NCI-H1417 (cell line): Measurements from ENCODE around the gene NPTX2.

ENCODE experiments used
- DNase-seq, 3 experiments: peaks; one replicate each; lab custom pipeline; 2025; lab: John Stamatoyannopoulos, UW

The NPTX2 gene

DNA sequence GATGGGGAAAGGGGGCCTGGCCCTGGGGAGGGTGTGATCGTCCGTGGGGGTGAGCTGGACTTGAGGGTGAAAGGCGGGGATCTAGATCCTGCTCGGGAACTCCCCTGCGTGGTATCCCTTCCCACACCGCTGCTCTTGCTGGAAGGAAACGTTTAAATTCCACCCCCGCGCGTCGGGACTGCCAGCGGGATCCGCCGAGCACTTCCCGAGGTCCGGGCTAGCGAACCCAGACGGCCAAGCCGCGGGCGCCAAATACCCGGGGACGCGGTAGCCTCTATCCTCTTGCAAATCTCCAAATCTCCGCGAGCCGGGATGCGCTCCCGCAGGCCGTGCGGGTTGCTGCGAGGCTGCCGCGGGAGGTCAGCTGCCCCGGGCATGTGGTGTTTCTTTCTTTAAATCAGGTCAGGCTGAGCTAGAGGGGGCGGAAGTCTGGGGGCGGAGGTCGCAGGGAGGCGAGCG lies 904 bp downstream of the NPTX2 start:
- no peak for DNase-seq

DNA sequence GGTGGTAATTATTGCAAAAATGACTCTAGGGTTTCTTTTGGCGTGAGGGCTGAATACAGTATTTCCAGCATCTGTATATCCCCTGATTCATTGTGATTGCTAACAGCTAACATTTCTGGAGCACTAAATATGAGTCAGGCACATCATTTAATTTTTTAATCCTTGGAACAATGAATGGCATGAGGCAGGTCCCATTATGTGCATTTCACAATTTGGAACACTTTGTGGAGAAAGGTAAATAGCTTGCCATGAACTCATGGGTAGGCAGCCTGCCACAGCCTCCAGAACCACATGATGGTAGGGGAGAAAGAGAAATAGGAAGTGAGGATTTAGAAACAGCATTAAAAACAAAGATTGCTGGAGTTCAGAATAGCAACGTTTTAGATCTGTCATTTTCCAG lies 1.7 kb downstream of the NPTX2 start:
- peak in 1 of 3 experiments; percentile 38 for DNase-seq

DNA sequence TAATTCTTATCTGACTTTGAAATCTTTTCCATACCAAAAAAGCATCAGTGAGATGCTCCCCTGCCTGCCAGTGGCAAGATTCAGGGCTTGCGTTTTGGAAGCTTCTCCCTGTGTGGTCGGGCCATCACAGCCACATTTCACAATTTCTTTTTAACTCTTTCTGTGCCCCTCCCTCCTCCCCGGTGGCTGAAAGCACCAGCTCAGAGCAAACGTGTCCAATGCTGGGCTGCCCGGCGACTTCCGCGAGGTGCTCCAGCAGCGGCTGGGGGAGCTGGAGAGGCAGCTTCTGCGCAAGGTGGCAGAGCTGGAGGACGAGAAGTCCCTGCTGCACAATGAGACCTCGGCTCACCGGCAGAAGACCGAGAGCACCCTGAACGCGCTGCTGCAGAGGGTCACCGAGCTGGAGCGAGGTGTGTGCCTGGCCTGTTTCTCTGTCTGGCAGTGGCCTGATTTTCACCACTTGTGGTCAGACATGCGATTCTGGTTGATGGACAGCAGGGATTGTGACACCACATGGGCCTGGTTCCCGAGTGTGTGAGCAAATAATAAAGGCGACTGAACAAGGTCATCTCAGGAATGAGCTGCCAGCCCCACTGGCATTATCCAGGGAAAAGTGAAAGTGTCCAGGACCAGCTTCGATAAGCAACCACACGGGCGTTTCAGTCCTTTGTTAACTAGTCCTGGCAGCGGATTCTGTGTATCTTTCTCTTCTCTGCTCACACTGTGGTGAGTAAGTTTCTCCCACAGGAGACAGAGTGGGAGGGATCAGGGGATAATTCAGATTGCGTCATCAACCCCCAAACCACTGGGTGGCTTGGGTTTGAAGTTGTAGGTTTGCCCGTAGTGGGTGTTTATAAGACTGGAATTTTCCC lies 2.6 kb downstream of the NPTX2 start:
- peak in 2 of 3 experiments; percentile 67 to 74 for DNase-seq

DNA sequence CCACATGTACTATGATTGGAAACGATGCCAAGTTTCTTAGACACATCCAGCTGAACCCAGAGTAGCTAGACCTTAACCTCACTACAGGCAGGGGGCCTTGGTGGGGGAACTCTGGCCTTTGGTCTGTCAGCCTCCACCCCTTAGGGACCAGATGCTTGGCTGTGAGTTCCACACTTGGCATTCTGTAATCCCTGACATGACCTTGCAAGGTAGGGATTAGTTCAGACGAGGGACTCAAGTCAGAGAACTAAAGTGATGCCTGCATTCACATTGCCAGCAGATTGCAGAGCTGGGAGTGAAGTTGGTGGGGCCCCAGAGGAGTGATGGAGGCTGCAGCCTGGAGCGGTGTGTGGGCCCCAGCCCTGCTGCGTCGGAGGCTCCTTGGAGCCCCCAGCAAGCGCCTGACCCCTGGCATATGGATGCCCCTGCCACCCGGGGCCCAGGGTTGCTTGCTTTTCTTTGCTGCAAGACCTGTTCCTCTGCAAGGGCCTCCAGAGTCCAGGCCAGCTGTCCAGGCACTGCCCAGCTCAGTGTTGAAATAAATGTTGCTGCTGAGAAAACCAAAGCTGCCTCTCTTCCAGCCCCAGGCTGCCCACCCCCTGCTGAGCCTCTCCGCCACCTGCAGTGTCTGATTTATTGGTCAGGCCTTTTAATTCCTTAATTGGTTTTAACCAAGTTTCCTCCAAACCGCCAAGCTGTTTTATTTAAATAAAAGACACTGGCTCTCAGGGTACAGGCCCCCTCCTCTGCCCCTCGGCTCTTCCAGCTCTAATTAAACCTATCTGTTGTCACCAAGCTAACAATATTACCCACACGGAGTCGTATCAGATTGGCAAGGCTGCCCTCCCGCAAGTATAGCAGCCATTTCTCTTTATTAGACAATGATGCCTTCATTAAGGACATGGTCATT lies 4.7 kb downstream of the NPTX2 start:
- DNase-seq: peak in 2 of 3 experiments; percentile 53 to 81

DNA sequence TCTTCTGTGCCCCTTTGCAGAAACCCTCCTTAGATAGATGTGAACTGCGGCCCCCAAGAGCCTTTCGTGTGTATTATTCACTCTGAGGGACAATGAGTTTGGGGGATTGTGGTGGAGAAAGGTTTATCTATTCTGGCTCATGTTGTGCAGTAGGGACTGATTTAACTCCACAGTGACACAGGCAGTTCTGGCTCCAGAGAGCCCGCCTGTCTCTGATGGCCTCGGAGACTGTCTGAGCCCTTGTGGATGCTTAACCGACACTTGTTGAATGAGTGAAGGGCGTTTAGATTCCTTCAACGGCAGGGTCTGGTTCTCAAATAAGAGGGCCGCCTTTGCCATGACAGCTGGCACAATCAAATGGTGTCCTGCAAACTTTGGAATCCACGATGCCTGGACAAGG lies 5.8 kb downstream of the NPTX2 start:
- no peak for DNase-seq

DNA sequence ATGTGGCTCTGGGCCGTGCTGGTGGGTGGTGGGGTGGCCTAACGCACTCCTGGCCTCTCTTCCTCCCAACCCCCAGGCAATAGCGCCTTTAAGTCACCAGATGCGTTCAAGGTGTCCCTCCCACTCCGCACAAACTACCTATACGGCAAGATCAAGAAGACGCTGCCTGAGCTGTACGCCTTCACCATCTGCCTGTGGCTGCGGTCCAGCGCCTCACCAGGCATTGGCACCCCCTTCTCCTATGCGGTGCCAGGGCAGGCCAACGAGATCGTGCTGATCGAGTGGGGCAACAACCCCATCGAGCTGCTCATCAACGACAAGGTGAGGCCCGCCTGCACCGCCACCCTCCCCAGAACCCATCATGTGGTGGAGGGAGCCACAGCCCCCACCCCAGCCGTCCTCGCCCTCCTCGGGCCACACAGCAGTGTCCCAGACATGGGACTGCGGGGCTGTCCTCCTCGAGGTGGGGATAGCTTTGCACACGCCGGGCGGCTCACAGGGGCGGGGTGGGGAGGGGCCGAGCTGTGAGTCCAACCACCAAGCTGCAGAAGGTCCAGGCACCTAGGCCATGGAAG lies 7.8 kb downstream of the NPTX2 start:
- no peak for DNase-seq

DNA sequence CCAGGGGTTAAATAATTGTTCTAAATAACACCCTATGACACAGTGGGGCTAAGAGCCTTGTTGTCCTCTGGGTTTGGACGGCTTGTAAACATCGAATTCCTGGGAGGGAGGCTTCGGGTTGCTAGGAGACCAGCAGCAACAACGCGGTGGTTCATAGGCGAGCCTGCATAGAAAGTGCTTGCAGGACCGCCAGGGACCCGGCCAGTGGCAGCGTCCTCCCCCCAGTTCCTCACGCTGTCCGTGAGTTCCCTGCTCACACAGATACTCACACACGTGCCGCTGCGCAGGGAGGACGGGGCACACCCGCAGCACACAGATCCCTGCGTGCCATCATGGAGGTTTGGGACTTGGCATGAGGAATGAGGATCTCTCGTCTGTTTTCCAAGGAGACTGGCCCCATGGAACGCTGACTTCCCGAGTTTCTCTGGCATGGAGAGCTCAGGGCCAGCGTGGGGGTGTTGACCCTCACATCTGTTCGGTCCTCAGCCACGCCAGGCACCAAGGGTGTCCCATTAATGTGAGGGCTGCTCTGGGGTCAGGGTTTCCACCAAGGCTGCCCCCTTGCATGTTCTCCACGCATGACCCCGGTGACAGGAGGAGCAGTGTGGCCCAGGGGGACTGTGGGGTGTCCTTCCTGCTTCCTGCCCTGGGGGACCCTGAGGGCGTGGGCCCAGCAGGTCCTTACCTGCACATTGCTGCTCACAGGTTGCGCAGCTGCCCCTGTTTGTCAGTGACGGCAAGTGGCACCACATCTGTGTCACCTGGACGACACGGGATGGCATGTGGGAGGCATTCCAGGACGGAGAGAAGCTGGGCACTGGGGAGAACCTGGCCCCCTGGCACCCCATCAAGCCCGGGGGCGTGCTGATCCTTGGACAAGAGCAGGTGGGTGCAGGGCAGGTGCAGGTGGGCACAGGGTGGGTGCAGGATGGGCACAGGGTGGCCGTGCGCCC lies 9.7 kb downstream of the NPTX2 start:
- peak in 2 of 3 experiments; percentile 46 to 82 for DNase-seq

DNA sequence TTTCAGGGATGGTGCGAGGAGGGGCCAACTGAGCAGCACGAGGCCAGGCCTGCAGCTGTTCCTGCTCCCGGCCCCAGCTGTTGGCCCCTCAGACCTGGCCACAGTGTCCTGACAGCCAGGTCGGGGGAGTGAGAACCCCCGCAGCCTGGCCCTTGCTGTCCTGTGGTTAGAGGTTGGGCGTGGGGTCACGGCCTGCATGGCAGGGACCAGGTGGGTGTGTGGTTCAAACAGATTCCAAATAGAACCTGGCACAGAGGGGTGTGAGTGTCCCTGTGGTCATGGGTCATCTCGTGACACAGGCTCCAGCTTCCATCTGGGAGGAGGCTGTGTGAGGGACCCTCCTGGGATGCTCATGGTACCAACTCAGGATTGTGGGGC lies 10.3 kb downstream of the NPTX2 start:
- DNase-seq: no peak

DNA sequence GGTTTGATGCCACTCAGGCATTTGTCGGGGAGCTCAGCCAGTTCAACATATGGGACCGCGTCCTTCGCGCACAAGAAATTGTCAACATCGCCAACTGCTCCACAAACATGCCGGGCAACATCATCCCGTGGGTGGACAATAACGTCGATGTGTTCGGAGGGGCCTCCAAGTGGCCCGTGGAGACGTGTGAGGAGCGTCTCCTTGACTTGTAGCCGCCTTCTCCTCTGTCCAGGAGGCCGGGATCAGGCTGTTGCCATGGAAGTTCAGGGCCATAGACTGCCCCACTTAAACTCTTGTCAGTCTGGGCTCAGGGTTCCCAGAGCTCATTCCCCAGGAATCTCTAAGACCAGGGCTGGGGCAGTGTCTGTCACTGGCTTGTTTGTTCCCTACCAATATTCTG lies 11.3 kb downstream of the NPTX2 start:
- peak in 1 of 3 experiments; percentile 13 for DNase-seq

DNA sequence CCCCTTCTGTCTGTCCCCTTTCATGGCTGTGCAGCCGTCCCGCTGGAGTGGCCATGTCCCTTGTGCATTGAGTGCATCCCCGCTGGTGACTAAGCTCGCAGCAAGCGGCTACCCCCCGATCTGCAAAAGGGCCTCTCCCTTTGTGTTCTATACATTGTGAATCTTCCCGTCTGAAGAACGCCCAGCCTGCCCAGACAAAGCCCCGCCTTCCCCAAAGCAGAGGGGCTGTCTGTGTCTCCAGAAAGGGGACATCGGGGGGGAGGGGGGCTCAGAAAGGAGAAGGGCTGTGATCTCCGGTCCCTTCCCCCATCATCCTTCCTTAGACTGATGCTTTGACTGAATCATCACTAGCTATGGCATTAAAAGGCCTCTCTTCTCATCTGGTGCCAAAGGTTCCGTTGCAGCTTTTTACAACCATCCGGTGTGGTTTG lies 11.9 kb downstream of the NPTX2 start:
- no peak for DNase-seq

DNA sequence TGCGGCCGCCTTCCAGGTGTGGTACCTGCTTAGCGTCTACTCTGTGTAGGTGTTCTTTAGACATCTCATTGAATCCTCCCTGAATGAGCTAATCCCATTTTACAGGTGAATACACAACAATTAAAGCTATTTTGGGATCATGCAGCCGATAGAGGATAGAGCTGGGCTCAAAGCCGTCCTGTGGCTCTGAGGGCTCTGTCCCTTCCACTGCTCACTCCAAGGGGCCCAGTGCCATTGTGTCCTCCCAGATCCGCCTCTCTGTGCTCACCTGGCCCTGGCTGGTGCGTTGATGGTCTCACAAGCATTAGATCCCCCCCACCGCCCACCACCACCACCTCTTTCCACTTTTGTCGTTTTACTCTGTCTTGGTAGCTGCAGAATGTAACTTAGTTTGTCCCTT lies 13.1 kb downstream of the NPTX2 start:
- no peak for DNase-seq

DNA sequence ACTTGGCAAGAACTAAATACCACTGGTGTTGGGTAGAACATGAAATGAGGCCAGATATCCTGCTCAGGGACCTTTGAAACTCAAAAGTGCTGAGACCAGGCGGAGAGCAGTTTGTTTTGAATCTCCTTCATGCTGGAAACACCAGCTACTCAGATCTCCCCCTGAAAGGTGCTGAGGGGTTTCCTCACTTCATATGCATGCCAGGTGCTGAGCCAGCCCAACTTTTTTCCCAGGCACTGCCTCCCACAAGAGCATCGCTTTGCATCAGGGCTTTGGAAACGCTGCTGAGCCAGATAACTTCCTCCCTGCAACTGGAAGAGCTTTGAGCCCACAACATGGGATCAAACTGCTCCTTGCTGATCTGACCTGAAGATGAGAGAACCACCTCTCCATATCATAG lies 13.7 kb downstream of the NPTX2 start:
- no peak for DNase-seq

DNA sequence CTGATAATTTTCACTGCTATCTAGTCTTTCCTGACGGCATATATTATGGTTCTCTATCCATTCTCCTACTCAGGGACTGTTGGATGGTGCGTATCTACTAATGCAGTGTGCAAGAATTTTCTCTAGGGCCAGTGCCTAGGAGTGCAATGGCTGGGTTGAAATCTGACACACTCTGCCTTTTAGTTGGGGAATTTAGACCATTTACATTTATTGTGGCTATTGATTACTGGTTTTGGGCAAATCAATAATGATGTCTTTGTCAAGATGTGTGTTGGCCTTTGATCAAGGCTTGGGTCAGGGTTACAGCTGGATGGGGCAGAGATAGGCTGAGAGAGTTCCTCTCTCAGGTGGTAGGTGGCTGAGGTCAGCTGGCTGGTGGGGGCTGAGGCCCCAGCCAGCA lies 21.8 kb downstream of the NPTX2 start:
- DNase-seq: no peak

DNA sequence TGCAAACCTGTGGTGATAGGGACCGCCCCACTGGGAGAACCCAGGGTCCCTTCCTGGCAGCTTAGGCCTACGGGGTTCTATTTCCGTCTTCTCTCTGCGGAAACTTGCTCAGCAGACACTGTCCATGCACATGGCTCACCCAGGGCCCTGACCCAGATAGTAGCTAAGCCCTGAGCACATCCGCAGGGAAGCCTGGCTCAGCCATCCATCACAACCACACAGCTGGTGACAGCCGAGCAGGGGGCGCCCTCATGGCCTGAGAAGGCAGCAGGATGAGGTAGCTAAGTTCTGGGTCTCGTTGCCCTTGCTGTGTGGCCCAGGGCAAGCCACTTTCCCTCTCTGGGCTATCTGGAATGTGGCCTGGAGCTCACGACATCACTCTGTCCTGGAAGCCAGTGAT lies 23.3 kb downstream of the NPTX2 start:
- no peak for DNase-seq

DNA sequence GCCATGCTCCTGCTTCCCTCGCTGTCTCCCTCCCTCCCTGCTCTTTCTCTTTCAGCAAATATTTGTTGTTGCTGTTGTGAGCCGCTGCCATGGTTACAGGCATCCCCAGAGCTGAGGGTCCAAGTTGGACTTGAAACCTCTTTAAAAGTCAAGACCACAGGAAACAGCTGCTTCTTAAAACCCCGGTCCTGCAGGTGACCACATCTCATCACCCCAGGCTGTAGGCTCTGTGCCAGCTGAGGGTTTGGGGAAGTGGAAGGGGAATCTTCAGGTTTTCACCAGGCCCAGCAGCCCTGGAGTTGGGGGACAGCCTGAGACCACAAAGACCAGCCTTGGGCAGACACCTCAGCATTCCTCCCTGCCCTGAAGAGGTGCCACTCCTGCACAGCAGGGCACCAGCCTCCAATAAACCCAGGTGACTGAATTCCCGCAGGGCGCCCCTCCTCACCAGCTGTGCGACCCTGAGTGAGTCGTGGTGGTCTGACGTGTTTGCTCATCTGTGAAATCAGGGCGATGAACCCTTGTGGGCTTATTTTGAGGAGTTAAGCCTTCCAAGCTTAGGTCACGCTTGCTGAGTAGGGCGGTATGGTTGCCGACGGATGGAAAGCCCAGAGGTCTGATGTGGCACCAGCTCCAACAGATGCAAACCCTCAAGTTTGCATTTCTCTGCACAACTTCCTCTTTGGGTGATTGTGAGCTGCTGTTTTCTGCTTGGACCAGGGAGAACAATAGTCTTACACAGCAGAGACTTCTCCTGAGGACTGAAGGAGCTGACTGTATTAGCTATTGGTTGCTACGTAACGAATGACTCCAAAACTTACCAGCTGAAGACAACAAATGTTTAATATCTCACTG lies 24.8 kb downstream of the NPTX2 start:
- DNase-seq: peak in 2 of 3 experiments; percentile 50 to 73

DNA sequence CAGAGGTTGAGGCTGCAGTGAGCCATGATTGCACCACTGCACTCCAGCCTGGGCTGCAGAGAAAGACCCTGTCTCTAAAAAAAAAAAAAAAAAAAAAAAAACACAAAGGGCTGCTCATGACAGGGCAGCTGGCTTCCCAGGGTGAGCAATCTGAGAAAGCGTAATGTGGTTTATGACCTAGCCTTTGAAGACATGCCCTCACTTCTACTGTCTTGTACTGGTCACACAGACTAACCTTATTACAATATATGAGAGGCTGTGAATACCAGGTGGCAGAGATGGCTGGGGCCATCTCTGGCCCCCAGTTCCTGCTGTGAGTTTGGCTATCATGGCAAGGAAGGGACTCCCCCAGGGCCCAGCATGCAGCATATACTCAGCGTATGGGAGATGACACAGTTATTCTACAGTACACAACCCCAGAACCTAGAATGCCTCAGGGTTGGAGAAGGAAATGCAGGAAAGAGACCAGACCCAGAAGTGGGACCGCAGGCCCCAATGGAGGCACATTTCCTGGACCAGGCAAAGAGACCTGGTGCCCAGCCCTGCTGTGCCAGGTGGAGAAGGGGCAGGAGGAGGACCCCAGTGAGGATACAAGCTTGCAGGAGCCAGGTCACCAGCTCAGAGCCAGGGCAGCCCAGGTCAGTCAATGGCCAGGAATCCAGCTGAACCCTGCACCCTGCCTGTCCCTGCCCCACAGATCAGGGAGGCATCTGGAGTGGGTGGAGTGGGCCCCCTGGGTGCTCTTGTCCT lies 26.3 kb downstream of the NPTX2 start:
- no peak for DNase-seq

DNA sequence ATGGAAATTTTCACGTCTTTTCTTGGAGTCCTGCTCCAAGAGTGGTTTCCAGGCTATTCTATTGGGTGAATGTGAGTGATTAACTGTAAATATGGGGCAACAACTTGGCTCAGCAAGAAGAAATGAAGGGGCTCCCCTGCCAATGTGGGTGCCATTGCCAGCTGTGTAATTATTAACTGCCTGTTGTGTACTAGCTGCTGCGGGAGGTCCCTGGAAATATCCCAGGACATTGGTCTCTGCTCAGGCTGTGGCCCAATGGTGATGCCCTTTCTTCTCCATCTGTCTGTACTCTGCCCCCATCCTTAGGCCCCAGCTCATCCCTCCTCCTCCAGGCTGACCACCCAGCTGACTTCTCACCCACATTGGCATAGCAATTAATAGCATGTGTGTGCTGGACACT lies 29.4 kb downstream of the NPTX2 start:
- DNase-seq: no peak

DNA sequence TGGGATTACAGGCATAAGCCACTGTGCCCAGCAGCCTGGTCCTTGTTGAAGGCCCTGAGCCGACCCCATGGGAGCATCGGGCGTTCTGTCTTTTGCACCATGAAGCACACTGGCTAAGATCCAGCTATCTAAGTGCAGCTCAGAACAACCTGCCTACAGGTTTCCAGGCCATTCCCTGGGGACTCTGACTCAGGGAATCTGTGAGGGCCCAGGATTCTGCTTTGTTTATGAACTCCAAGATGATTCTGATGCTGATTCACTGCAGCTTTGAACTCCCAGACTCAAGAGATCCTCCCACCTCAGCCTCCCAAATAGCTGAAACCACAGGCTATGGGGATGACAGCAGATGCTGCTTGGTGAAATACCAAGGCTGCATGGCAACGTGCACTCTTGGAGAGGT lies 30.2 kb downstream of the NPTX2 start:
- no peak for DNase-seq

DNA sequence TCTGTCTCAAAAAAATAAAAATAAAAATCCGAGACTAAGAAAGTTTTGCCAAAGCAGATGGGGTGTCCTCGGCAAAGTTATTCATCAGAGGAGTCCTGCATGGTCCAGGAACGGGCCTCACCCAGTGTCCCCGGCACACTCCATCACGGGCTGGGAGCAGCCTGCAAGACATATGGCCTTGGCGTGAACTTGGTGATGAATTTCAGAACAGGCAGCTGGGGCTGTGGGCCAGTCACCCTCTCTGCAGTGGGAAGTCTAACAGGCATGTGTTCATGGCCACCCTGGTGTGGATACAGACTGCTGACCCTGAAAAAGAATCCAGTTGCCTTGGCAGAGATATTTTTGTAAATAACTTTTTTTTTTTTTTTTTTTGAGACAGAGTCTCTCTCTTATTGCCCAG lies 34.7 kb downstream of the NPTX2 start:
- DNase-seq: no peak
